Measurements from ENCODE around the gene ST6GALNAC5. TPM values are rescaled to one million over a fixed set of nuclear protein-coding genes. Genes with fewer than 3 reads are reported as not detected.
"Not testable (repeated sequence)": the region's sequence is repeated elsewhere in the genome, so short reads cannot be mapped to it uniquely, and the experiment has no call there.

Gene ST6GALNAC5
- total and polyA plus RNA-seq, 2 donors, result 10.9 to 42.5 TPM

DNA sequence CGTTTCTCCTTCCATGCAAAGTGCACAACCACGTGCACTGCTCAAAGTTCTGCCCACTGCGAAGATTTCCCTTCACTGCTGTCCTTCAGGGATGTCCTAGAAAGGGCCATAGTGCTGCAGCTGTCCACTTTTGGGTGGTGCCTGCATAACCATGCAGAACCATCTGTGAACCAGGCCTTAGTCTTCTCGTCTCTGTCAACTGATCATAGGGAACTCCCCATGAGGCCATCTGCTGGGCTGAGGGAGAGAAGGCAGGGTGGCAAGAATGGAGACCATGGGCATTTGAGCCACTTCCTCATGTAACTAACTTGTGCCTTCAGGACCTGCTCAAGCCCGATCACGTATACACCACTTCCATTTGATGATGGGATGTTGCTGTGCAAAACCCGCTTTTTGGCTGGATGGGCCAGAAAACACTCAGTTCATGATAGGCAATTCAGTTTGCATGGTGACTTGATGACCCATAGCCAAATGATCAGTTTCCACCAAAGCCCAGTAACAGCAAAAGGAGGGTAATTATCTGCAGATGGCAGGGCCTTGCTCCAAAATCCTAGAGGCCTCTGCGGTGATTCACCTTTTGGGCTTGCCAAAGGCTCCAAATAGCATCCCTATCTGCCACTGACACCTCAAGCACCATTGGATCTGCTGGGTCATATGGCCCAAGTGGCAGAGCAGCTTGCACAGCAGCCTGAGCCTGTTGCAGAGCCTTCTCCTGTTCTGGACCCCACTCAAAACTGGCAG, 9.5 kb downstream of the ST6GALNAC5 start:
- DNase-seq (ENCODE audit: extremely low spot score), result no peak
- Histone ChIP-seq H3K27ac (ENCODE audit: low read depth) (no peak overlapping the region), H3K4me3 (ENCODE audit: low read depth, low read length) (no peak overlapping the region), H3K4me1 (ENCODE audit: insufficient read depth) (no peaks in the 10 kb centered on the region), H3K36me3 (ENCODE audit: insufficient read depth) (no peaks in the 10 kb centered on the region)
- WGBS, result 95% methylated on average over 8 of the region's 8 CpGs

- not testable (repeated sequence) for H3K36me3 ChIP-seq (ENCODE audit: insufficient read depth); DNase-seq (ENCODE audit: extremely low spot score); H3K4me3 ChIP-seq (ENCODE audit: low read depth, low read length)
Observed at GRCh38 chr1:76879014-76879413, 11.7 kb downstream of the ST6GALNAC5 start.

DNA sequence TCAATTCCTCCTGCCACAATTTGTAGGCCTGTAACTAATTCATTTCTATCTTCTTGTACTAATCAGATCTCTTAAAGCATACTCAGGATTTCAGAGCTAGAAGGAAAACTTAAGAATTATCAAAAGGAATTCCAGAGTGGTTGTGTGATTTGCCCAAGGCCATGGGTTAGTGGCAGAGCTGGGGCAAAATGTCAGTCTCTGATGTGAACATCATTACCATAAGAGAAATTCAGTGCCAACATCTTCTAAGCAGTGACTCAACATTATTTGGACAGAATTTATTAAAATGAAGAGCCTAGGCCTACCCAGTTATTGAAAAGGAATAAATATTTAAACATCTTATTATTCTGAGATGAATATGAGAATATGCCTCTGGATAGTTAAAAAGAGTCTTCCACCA, 14.5 kb downstream of the ST6GALNAC5 start:
- no peak for DNase-seq (ENCODE audit: extremely low spot score)
- H3K36me3 ChIP-seq (ENCODE audit: insufficient read depth), result no peaks in the 10 kb centered on the region
- H3K27ac ChIP-seq (ENCODE audit: low read depth), result no peak overlapping the region
- H3K4me1 ChIP-seq (ENCODE audit: insufficient read depth), result no peaks in the 10 kb centered on the region
- no peak overlapping the region for H3K4me3 ChIP-seq (ENCODE audit: low read depth, low read length)

More at GRCh38 chr1:76879014-76879413, 11.7 kb downstream of the ST6GALNAC5 start:
- H3K4me1 ChIP-seq (ENCODE audit: insufficient read depth); H3K27ac ChIP-seq (ENCODE audit: low read depth): not testable (repeated sequence)

- DNase-seq (ENCODE audit: extremely low spot score), result no peak
- Histone ChIP-seq H3K27ac (ENCODE audit: low read depth) (no peak overlapping the region), H3K36me3 (ENCODE audit: insufficient read depth) (no peaks in the 10 kb centered on the region), H3K4me1 (ENCODE audit: insufficient read depth) (no peaks in the 10 kb centered on the region), H3K4me3 (ENCODE audit: low read depth, low read length) (no peak overlapping the region)
- 29% methylated on average over 4 of the region's 4 CpGs for WGBS
Observed at GRCh38 chr1:76891931-76892622, 24.8 kb downstream of the ST6GALNAC5 start.

- WGBS, result 74% methylated on average over 1 of the region's 1 CpG
- Histone ChIP-seq H3K4me3 (ENCODE audit: low read depth, low read length) (no peak overlapping the region), H3K36me3 (ENCODE audit: insufficient read depth) (no peaks in the 10 kb centered on the region), H3K27ac (ENCODE audit: low read depth) (no peak overlapping the region), H3K4me1 (ENCODE audit: insufficient read depth) (no peaks in the 10 kb centered on the region)
- no peak for DNase-seq (ENCODE audit: extremely low spot score)
Observed at GRCh38 chr1:76892675-76893074, 25.4 kb downstream of the ST6GALNAC5 start.

GRCh38 chr1:76901158-76901767, 34.0 kb downstream of the ST6GALNAC5 start:
- 93% methylated on average over 2 of the region's 2 CpGs for WGBS
- no peak overlapping the region for H3K4me3 ChIP-seq (ENCODE audit: low read depth, low read length)
- H3K36me3 ChIP-seq (ENCODE audit: insufficient read depth), result no peaks in the 10 kb centered on the region
- no peak for DNase-seq (ENCODE audit: extremely low spot score)
- H3K4me1 ChIP-seq (ENCODE audit: insufficient read depth), result no peaks in the 10 kb centered on the region
- H3K27ac ChIP-seq (ENCODE audit: low read depth), result no peak overlapping the region

GRCh38 chr1:76905876-76906595, 38.8 kb downstream of the ST6GALNAC5 start:
- Histone ChIP-seq H3K36me3 (ENCODE audit: insufficient read depth) (no peaks in the 10 kb centered on the region), H3K4me3 (ENCODE audit: low read depth, low read length) (no peak overlapping the region), H3K4me1 (ENCODE audit: insufficient read depth) (no peaks in the 10 kb centered on the region), H3K27ac (ENCODE audit: low read depth) (no peak overlapping the region)
- no peak for DNase-seq (ENCODE audit: extremely low spot score)
- 76% methylated on average over 4 of the region's 4 CpGs for WGBS

GRCh38 chr1:76909311-76909710, 42.0 kb downstream of the ST6GALNAC5 start:
- Histone ChIP-seq H3K36me3 (ENCODE audit: insufficient read depth) (no peaks in the 10 kb centered on the region), H3K4me3 (ENCODE audit: low read depth, low read length) (no peak overlapping the region), H3K4me1 (ENCODE audit: insufficient read depth) (no peaks in the 10 kb centered on the region), H3K27ac (ENCODE audit: low read depth) (no peak overlapping the region)
- DNase-seq (ENCODE audit: extremely low spot score), result no peak
- 73% methylated on average over 1 of the region's 1 CpG for WGBS

GRCh38 chr1:76919085-76919484, 51.8 kb downstream of the ST6GALNAC5 start:
- Histone ChIP-seq H3K4me3 (ENCODE audit: low read depth, low read length) (no peak overlapping the region), H3K4me1 (ENCODE audit: insufficient read depth) (no peaks in the 10 kb centered on the region), H3K27ac (ENCODE audit: low read depth) (no peak overlapping the region), H3K36me3 (ENCODE audit: insufficient read depth) (no peaks in the 10 kb centered on the region)
- WGBS, result 75% methylated on average over 6 of the region's 6 CpGs
- no peak for DNase-seq (ENCODE audit: extremely low spot score)

DNA sequence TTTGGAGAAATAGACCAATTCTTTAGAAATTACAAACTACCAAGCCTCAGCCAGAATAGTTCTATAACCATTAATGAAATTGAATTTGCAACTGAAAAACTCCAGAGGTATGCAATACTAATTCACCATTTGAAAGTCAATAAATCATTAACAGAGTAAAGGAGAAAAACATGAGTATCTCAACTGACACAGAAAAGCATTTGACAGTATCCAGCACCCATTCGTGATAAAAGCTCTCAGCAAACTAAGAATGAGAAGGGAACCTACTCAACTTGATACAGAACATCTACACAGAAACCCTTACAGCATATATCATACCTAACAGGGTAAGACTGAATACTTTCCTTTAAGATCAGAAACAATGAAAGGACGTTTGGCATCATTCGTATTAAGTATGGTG, 54.3 kb downstream of the ST6GALNAC5 start:
- 70% methylated on average over 3 of the region's 3 CpGs for WGBS
- no peak overlapping the region for H3K4me3 ChIP-seq (ENCODE audit: low read depth, low read length)
- no peak for DNase-seq (ENCODE audit: extremely low spot score)
- H3K4me1 ChIP-seq (ENCODE audit: insufficient read depth), result no peaks in the 10 kb centered on the region
- no peak overlapping the region for H3K27ac ChIP-seq (ENCODE audit: low read depth)
- no peaks in the 10 kb centered on the region for H3K36me3 ChIP-seq (ENCODE audit: insufficient read depth)

- DNase-seq (ENCODE audit: extremely low spot score), result no peak
- H3K27ac ChIP-seq (ENCODE audit: low read depth), result no peak overlapping the region
- H3K4me3 ChIP-seq (ENCODE audit: low read depth, low read length), result no peak overlapping the region
- no peaks in the 10 kb centered on the region for H3K4me1 ChIP-seq (ENCODE audit: insufficient read depth)
- H3K36me3 ChIP-seq (ENCODE audit: insufficient read depth), result no peaks in the 10 kb centered on the region
- 86% methylated on average over 3 of the region's 3 CpGs for WGBS
Observed at GRCh38 chr1:76925825-76926224, 58.5 kb downstream of the ST6GALNAC5 start.

DNA sequence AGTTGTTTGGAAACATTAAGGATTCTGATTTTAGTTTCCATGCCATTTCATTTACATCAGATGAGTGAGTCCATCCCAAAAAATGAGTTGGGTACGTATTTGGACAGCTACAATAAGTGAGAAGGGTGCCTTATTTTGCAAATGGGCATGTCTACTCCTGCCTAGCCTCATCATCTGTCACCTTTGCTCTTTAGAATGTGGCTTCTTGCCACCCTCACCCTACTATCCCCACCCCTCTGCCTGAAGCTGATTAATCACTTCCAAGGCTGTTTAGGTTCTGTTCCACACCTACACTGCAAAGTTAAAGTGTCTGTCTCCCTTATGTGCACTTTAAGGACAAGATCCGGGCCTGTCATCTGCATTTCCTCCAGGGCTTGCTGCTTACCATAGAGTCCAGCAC, 61.2 kb downstream of the ST6GALNAC5 start:
- no peaks in the 10 kb centered on the region for H3K36me3 ChIP-seq (ENCODE audit: insufficient read depth)
- no peak overlapping the region for H3K27ac ChIP-seq (ENCODE audit: low read depth)
- WGBS, result 90% methylated on average over 2 of the region's 2 CpGs
- no peak overlapping the region for H3K4me3 ChIP-seq (ENCODE audit: low read depth, low read length)
- no peak for DNase-seq (ENCODE audit: extremely low spot score)
- no peaks in the 10 kb centered on the region for H3K4me1 ChIP-seq (ENCODE audit: insufficient read depth)

DNA sequence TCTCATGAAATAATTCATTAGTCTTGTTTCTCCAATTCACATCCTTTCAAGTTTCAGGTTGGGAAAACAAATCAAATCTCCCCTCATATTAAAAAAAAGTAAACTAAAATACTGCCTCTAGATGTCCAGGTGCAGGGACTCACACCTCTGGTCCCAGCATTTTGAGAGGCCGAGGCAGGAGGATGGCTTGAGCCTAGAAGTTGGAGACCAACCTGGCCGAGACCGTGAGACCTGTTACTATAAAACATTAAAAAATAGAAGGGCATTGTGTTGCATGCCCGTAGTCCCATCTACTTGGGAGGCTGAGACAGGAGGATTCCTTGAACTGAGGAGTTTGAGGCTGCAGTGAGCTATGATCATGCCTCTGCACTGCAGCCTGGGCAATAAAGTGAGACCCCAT, 61.9 kb downstream of the ST6GALNAC5 start:
- WGBS, result 98% methylated on average over 4 of the region's 4 CpGs
- DNase-seq (ENCODE audit: extremely low spot score), result no peak
- Histone ChIP-seq H3K27ac (ENCODE audit: low read depth) (no peak overlapping the region), H3K36me3 (ENCODE audit: insufficient read depth) (no peaks in the 10 kb centered on the region), H3K4me1 (ENCODE audit: insufficient read depth) (no peaks in the 10 kb centered on the region), H3K4me3 (ENCODE audit: low read depth, low read length) (no peak overlapping the region)
